GM12878 (cell line): Measurements from ENCODE around the gene LHFPL2. TPM values are rescaled to one million over a fixed set of nuclear protein-coding genes. Genes with fewer than 3 reads are reported as not detected.

Experiments
- ATAC-seq: fragments of 200-7000 bp; cut with Tn5 transposase; 3 replicates; pipeline ENCODE4 v1.9.1; 2020; ENCODE audit warnings: mild to moderate bottlenecking, moderate library complexity
- BruUV-seq: library from RNA; stranded (reverse); fragments of 400-500 nt; replicated peaks from 2 replicates; lab custom pipeline; 2021; lab: Mats Ljungman, UMichigan
- CTCF ChIA-PET: fragments of 300-600 bp; sonication (Branson Sonifier 250); formaldehyde crosslinking; extraction: SDS; loops from one replicate; lab custom pipeline; 2021; ENCODE audit warnings: inconsistent platforms; lab: Yijun Ruan, JAX
- POLR2A ChIA-PET: fragments of 350-600 bp; formaldehyde crosslinking; extraction: SDS; loops from one replicate; lab custom pipeline; 2021; ENCODE audit warnings: inconsistent platforms; lab: Charles Lee
- RAD21 ChIA-PET: fragments of 300-600 bp; sonication (Branson Sonifier 250); formaldehyde crosslinking; loops from one replicate; lab custom pipeline; 2023; ENCODE audit warnings: antibody characterized with exemption; ENCODE audit not compliant: unreplicated experiment; lab: Charles Lee
- SMC1A ChIA-PET: fragments of 300-600 bp; sonication (Branson Sonifier 250); formaldehyde crosslinking; loops from one replicate; lab custom pipeline; 2023; ENCODE audit not compliant: unreplicated experiment, uncharacterized antibody; lab: Charles Lee
- DNase-seq: peaks from one replicate; pipeline ENCODE4 v3.0.0-alpha.2; 2011; ENCODE audit warnings: low read depth, low spot score
- FAIRE-seq: peaks from 3 replicates; lab custom pipeline; 2011; peaks lifted over from hg19 to GRCh38; lab: Jason Lieb, UNC
- H2AFZ ChIP-seq: 2 replicates; pipeline ENCODE4 v1.6.0; 2011; ENCODE audit warnings: low read depth, low read length, control low read depth; ENCODE audit not compliant: control insufficient read depth
- H3K27ac ChIP-seq: 2 replicates; pipeline ENCODE4 v1.5.1; 2011; ENCODE audit warnings: control low read depth; ENCODE audit not compliant: control insufficient read depth, insufficient read depth
- H3K27me3 ChIP-seq, 2 experiments: replicated peaks in 1 of 2; 2 replicates each; pipeline versions ENCODE4 v1.6.0 to v1.6.1; 2011; ENCODE audit warnings: low read length in 1 of 2; ENCODE audit not compliant: control insufficient read depth in 2 of 2, insufficient read depth in 2 of 2
- H3K36me3 ChIP-seq, 2 experiments: 2 replicates each; pipeline ENCODE4 v1.5.1; 2011; ENCODE audit warnings: low read length in 1 of 2; ENCODE audit not compliant: control insufficient read depth in 2 of 2, insufficient read depth in 2 of 2
- H3K4me1 ChIP-seq: 2 replicates; pipeline ENCODE4 v1.6.1; 2011; ENCODE audit warnings: mild to moderate bottlenecking, low read length, moderate library complexity, mixed read lengths; ENCODE audit not compliant: control insufficient read depth, insufficient read depth
- H3K4me2 ChIP-seq: 2 replicates; pipeline ENCODE4 v1.6.0; 2011; ENCODE audit warnings: control low read depth; ENCODE audit not compliant: control insufficient read depth, insufficient read depth
- H3K4me3 ChIP-seq: fragments of 200-600 bp; sonication (generic); 2 replicates; pipeline ENCODE4 v1.5.1; 2016
- H3K79me2 ChIP-seq: 2 replicates; pipeline ENCODE4 v1.6.0; 2011; ENCODE audit warnings: low read length; ENCODE audit not compliant: control insufficient read depth, insufficient read depth
- H3K9ac ChIP-seq: 2 replicates; pipeline ENCODE4 v1.8.0; 2011; ENCODE audit warnings: low read length, control low read depth, mixed read lengths; ENCODE audit not compliant: control insufficient read depth, insufficient read depth
- H3K9me3 ChIP-seq: replicated peaks from 3 replicates; pipeline ENCODE4 v1.5.1; 2011; ENCODE audit warnings: mild to moderate bottlenecking, low read length; ENCODE audit not compliant: control insufficient read depth, insufficient read depth
- H4K20me1 ChIP-seq: 2 replicates; pipeline ENCODE4 v1.6.0; 2011; ENCODE audit not compliant: control insufficient read depth, insufficient read depth
- BRCA1 ChIP-seq: IDR thresholded peaks from 2 replicates; pipeline ENCODE4 v1.6.1; 2011; ENCODE audit warnings: low read depth, low read length, improper control_type of control experiment
- ESRRA ChIP-seq: IDR thresholded peaks from 2 replicates; pipeline ENCODE4 v1.6.1; 2012; ENCODE audit warnings: mild to moderate bottlenecking, low read length, improper control_type of control experiment
- KDM1A ChIP-seq: fragments of 200-600 bp; sonication (generic); IDR thresholded peaks from 2 replicates; pipeline ENCODE4 v1.6.1; 2016; ENCODE audit warnings: borderline replicate concordance
- MYB ChIP-seq: fragments of 150-350 bp; IDR thresholded peaks from 2 replicates; pipeline ENCODE4 v1.6.1; 2014; ENCODE audit warnings: mild to moderate bottlenecking, low read depth, low read length, borderline replicate concordance
- NBN ChIP-seq: fragments of 450-650 bp; IDR thresholded peaks from 2 replicates; pipeline ENCODE4 v1.6.1; 2016
- PBX3 ChIP-seq: IDR thresholded peaks from 2 replicates; pipeline ENCODE4 v1.6.1; 2011; ENCODE audit warnings: mild to moderate bottlenecking, low read depth, low read length, moderate library complexity; ENCODE audit not compliant: insufficient replicate concordance
- RAD51 ChIP-seq: fragments of 450-650 bp; IDR thresholded peaks from 2 replicates; pipeline ENCODE4 v1.6.1; 2016; ENCODE audit warnings: moderate library complexity, mild to moderate bottlenecking, inconsistent platforms
- SKIL ChIP-seq: fragments of 450-650 bp; IDR thresholded peaks from 2 replicates; pipeline ENCODE4 v1.6.1; 2017; ENCODE audit warnings: mild to moderate bottlenecking, low read depth, inconsistent platforms; ENCODE audit not compliant: poor library complexity, severe bottlenecking
- SMARCA5 ChIP-seq: fragments of 450-650 bp; IDR thresholded peaks from 2 replicates; pipeline ENCODE4 v1.6.1; 2017; ENCODE audit warnings: mild to moderate bottlenecking
- USF1 ChIP-seq: IDR thresholded peaks from 2 replicates; pipeline ENCODE4 v1.6.1; 2011; ENCODE audit warnings: borderline replicate concordance, low read depth, mild to moderate bottlenecking, moderate library complexity, mixed read lengths, low read length; ENCODE audit not compliant: insufficient read depth; ENCODE audit errors: extremely low read length
- WGBS: methylation state at CpG from one replicate; pipeline ENCODE4 v1.1.6; 2016; ENCODE audit warnings: low lambda C conversion rate; ENCODE audit not compliant: insufficient replicate concordance, insufficient coverage; ENCODE audit errors: missing lambda C conversion rate; 5-methylcytosine and 5-hydroxymethylcytosine counted together
- in situ Hi-C: fragments of 300-500 bp; cut with MboI; formaldehyde crosslinking; loops from 9 replicates; pipeline ENCODE4 v1.14.3; 2018; ENCODE audit warnings: mixed read lengths
- intact Hi-C: fragments of 100-400 bp; cut with micrococcal nuclease; formaldehyde crosslinking; loops from one replicate; pipeline ENCODE4 v1.14.2; 2022; ENCODE audit not compliant: unreplicated experiment
- polyA plus RNA-seq, 11 experiments: library from polyadenylated mRNA; depleted of rRNA in 4 of 11; unstranded in 6 of 11; stranded (reverse) in 5 of 11; fragments of >200 nt; fragmentation: Nextera tagmentation in 4 of 11; fragmentation: Illumina TruSeq in 1 of 11; extraction: Ambion mirVana in 4 of 11; extraction: Trizol in 1 of 11; gene quantifications; 1 replicate in 1 of 11; 2 replicates in 10 of 11; pipeline versions ENCODE4 v1.2.1 to v1.2.3, GENCODE V29; 2011 to 2016; ENCODE audit warnings: inconsistent platforms in 2 of 11, missing spikeins in 2 of 11, low read depth in 1 of 11
- total RNA-seq, 4 experiments: library from RNA; depleted of rRNA in 3 of 4; stranded (reverse); fragments of >200 nt in 3 of 4; fragmentation: Illumina TruSeq in 1 of 4; extraction: Trizol in 1 of 4; gene quantifications; 2 replicates each; pipeline versions ENCODE4 v1.2.1 to v1.2.3, GENCODE V29; 2013 to 2021

The LHFPL2 gene
- total and polyA plus RNA-seq, 10 of the 15 experiments (the other 5 are each of a cell fraction or from before 2014, with no cell fraction given) = 4.1 to 21.8 (median 12.5) TPM

- Histone ChIP-seq H4K20me1 (no peaks in the 10 kb centered on the region), H2AFZ (no peak overlapping the region), H3K79me2 (no peaks in the 10 kb centered on the region), H3K4me2 (no peak overlapping the region), H3K9me3 (no peaks in the 10 kb centered on the region), H3K4me1 (no peaks in the 10 kb centered on the region), H3K9ac (no peak overlapping the region)
- 98% methylated on average over 4 of the region's 4 CpGs for WGBS
- ATAC-seq = no peak
- no TSS peak for BruUV-seq
- RAD21 ChIA-PET = no interaction called here
- SMC1A ChIA-PET = interaction anchor here (0.8 to 1.6 kb wide), 3 partner anchors 9 to 24 kb away, joined by 3 read pairs; no protein-coding TSS in a partner anchor
- CTCF ChIA-PET = interaction anchor here (4.3 kb wide), 1 partner anchor 17 kb away, joined by 15 read pairs; no protein-coding TSS in a partner anchor
- in situ Hi-C loops (no loop called here), intact Hi-C loops (no loop called here)
- DNase-seq = no peak
- no peak for FAIRE-seq
- POLR2A ChIA-PET = interaction anchor here (1.3 kb wide), 1 partner anchor 17 kb away, joined by 3 read pairs; no protein-coding TSS in a partner anchor
- TF ChIP-seq RAD51 (no peak), BRCA1 (no peak), NBN (no peak), SKIL (no peak), MYB (no peak), USF1 (no peak), ESRRA (no peak), SMARCA5 (no peak), PBX3 (no peak), KDM1A (no peak)
- TF ChIP-seq, all 136 proteins: peak for 0
- H3K27me3 ChIP-seq = no peaks in the 10 kb centered on the region
- peaks cover 0 to 7% of the 10 kb centered on the region in 2 experiments; a peak in 3 of 4 replicates for H3K36me3 ChIP-seq
- no peak overlapping the region for H3K4me3 ChIP-seq
- H3K27ac ChIP-seq = no peak overlapping the region
Measured at GRCh38 chr5:78611126-78611605, 37.4 kb downstream of the LHFPL2 start.
